Measurements from ENCODE around the gene ACTR1B.
"Not testable (repeated sequence)": the region's sequence is repeated elsewhere in the genome, so short reads cannot be mapped to it uniquely, and the experiment has no call there.

ACTR1B gene

GRCh38 chr2:97608745-97609144 lies 55.1 kb downstream of the ACTR1B start:
- DNase-seq: not testable (repeated sequence)
